ENCODE data around the gene RFXAP.
A peak's percentile ranks its signal among the peaks of the same experiment; 100 is the strongest.
"Not testable (repeated sequence)": the region's sequence is repeated elsewhere in the genome, so short reads cannot be mapped to it uniquely, and the experiment has no call there.

The RFXAP gene

GRCh38 chr13:36818804-36819738, at the start of gene RFXAP:
Gene RFXAP, plus strand, starts transcription at chr13:36819222. Its CDS starts 136 bp downstream, at chr13:36819358.
- DNase-seq (ENCODE audit: low read depth in 2 of 2, low spot score in 1 of 2), result peak; percentile 73 to 86

GRCh38 chr13:36769545-36769944, 49.5 kb upstream of the RFXAP start:
- DNase-seq (ENCODE audit: low read depth in 2 of 2, low spot score in 1 of 2), result no peak

- DNase-seq (ENCODE audit: low read depth in 2 of 2, low spot score in 1 of 2), result no peak
Observed at GRCh38 chr13:36770741-36771140, 48.3 kb upstream of the RFXAP start.

- DNase-seq (ENCODE audit: low read depth in 2 of 2, low spot score in 1 of 2), result no peak
Observed at GRCh38 chr13:36772853-36773252, 46.2 kb upstream of the RFXAP start.

GRCh38 chr13:36774931-36775330, 44.1 kb upstream of the RFXAP start:
- no peak for DNase-seq (ENCODE audit: low read depth in 2 of 2, low spot score in 1 of 2)

GRCh38 chr13:36776175-36776574, 42.8 kb upstream of the RFXAP start:
- DNase-seq (ENCODE audit: low read depth in 2 of 2, low spot score in 1 of 2), result no peak

GRCh38 chr13:36778083-36778671, 40.8 kb upstream of the RFXAP start:
- DNase-seq (ENCODE audit: low read depth in 2 of 2, low spot score in 1 of 2), result no peak

- no peak for DNase-seq (ENCODE audit: low read depth in 2 of 2, low spot score in 1 of 2)
Observed at GRCh38 chr13:36783890-36784289, 35.1 kb upstream of the RFXAP start.

GRCh38 chr13:36786175-36786574, 32.8 kb upstream of the RFXAP start:
- DNase-seq (ENCODE audit: low read depth in 2 of 2, low spot score in 1 of 2), result not testable (repeated sequence)

GRCh38 chr13:36787181-36787580, 31.8 kb upstream of the RFXAP start:
- DNase-seq (ENCODE audit: low read depth in 2 of 2, low spot score in 1 of 2), result no peak

- DNase-seq (ENCODE audit: low read depth in 2 of 2, low spot score in 1 of 2), result no peak
Observed at GRCh38 chr13:36788276-36788675, 30.7 kb upstream of the RFXAP start.

- no peak for DNase-seq (ENCODE audit: low read depth in 2 of 2, low spot score in 1 of 2)
Observed at GRCh38 chr13:36789061-36789460, 30.0 kb upstream of the RFXAP start.

GRCh38 chr13:36789730-36790129, 29.3 kb upstream of the RFXAP start:
- DNase-seq (ENCODE audit: low read depth in 2 of 2, low spot score in 1 of 2), result no peak

- no peak for DNase-seq (ENCODE audit: low read depth in 2 of 2, low spot score in 1 of 2)
Observed at GRCh38 chr13:36794706-36795105, 24.3 kb upstream of the RFXAP start.

- DNase-seq (ENCODE audit: low read depth in 2 of 2, low spot score in 1 of 2), result no peak
Observed at GRCh38 chr13:36795463-36795862, 23.6 kb upstream of the RFXAP start.

- no peak for DNase-seq (ENCODE audit: low read depth in 2 of 2, low spot score in 1 of 2)
Observed at GRCh38 chr13:36796052-36796451, 23.0 kb upstream of the RFXAP start.

- DNase-seq (ENCODE audit: low read depth in 2 of 2, low spot score in 1 of 2), result no peak
Observed at GRCh38 chr13:36801035-36801434, 18.0 kb upstream of the RFXAP start.

- no peak for DNase-seq (ENCODE audit: low read depth in 2 of 2, low spot score in 1 of 2)
Observed at GRCh38 chr13:36804588-36804987, 14.4 kb upstream of the RFXAP start.

GRCh38 chr13:36806102-36806501, 12.9 kb upstream of the RFXAP start:
- no peak for DNase-seq (ENCODE audit: low read depth in 2 of 2, low spot score in 1 of 2)

- no peak for DNase-seq (ENCODE audit: low read depth in 2 of 2, low spot score in 1 of 2)
Observed at GRCh38 chr13:36807616-36808015, 11.4 kb upstream of the RFXAP start.

GRCh38 chr13:36813225-36813624, 5.8 kb upstream of the RFXAP start:
- no peak for DNase-seq (ENCODE audit: low read depth in 2 of 2, low spot score in 1 of 2)

- DNase-seq (ENCODE audit: low read depth in 2 of 2, low spot score in 1 of 2), result no peak
Observed at GRCh38 chr13:36814465-36814864, 4.6 kb upstream of the RFXAP start.
